Peyer's patch (tissue), 4 donors: ENCODE measurements around the gene APC2.

Experiments
- POLR2A ChIP-seq, 2 donors: fragments of 450-650 bp; IDR thresholded peaks; one replicate each; pipeline ENCODE4 v1.5.1; 2017; ENCODE audit warnings: antibody characterized with exemption in 2 of 2, mild to moderate bottlenecking in 2 of 2, moderate library complexity in 2 of 2
- TF ChIP-seq, protein P1 (sequence below), 6 experiments: fragments of 450-650 bp in 4 of 6; fragments of 200-600 bp in 2 of 6; sonication (generic) in 1 of 6; IDR thresholded peaks; one replicate each; pipeline ENCODE4 v1.5.1; 2017 to 2019; ENCODE audit warnings: antibody characterized with exemption in 6 of 6, mild to moderate bottlenecking in 3 of 6, moderate library complexity in 1 of 6

- TF ChIP-seq, protein P1, sequence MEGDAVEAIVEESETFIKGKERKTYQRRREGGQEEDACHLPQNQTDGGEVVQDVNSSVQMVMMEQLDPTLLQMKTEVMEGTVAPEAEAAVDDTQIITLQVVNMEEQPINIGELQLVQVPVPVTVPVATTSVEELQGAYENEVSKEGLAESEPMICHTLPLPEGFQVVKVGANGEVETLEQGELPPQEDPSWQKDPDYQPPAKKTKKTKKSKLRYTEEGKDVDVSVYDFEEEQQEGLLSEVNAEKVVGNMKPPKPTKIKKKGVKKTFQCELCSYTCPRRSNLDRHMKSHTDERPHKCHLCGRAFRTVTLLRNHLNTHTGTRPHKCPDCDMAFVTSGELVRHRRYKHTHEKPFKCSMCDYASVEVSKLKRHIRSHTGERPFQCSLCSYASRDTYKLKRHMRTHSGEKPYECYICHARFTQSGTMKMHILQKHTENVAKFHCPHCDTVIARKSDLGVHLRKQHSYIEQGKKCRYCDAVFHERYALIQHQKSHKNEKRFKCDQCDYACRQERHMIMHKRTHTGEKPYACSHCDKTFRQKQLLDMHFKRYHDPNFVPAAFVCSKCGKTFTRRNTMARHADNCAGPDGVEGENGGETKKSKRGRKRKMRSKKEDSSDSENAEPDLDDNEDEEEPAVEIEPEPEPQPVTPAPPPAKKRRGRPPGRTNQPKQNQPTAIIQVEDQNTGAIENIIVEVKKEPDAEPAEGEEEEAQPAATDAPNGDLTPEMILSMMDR (IDR thresholded peaks at IDR 0.05) = no peak
- no peak for TF ChIP-seq POLR2A (IDR thresholded peaks at IDR 0.05)
Observed at GRCh38 chr19:1450735-1451731, 1.1 kb downstream of the APC2 start.
